NB4 (cell line): ENCODE data around the gene PROSER2.

ENCODE experiments used
- CTCF ChIP-seq: IDR thresholded peaks from one replicate; pipeline ENCODE4 v1.5.1; 2012; ENCODE audit warnings: low read depth, low read length
- MAX ChIP-seq: IDR thresholded peaks from 2 replicates; pipeline ENCODE4 v1.6.1; 2011; ENCODE audit warnings: low read depth, low read length
- POLR2A ChIP-seq: IDR thresholded peaks from 2 replicates; pipeline ENCODE4 v1.6.1; 2011; ENCODE audit warnings: mild to moderate bottlenecking; ENCODE audit not compliant: insufficient read length; ENCODE audit errors: extremely low read depth

GRCh38 chr10:11794566-11794965 lies 28.6 kb upstream of the PROSER2 start:
- no peak for TF ChIP-seq CTCF
- no peak for TF ChIP-seq POLR2A
- TF ChIP-seq MAX = no peak
